Spinal cord (tissue), 10 donors: Measurements from ENCODE around the gene SCGB1A1. TPM values are rescaled to one million over a fixed set of nuclear protein-coding genes. Genes with fewer than 3 reads are reported as not detected.
A peak's percentile ranks its signal among the peaks of the same experiment; 100 is the strongest.

ENCODE experiments used
- DNase-seq, 6 donors: peaks; one replicate each; pipeline versions ENCODE4 v3.0.0 to v3.0.0-alpha.2; 2013 to 2015; ENCODE audit warnings: low spot score in 6 of 6, low read depth in 4 of 6
- H3K27ac ChIP-seq: one replicate; pipeline ENCODE4 v1.5.1; 2013; ENCODE audit warnings: low read depth, low read length, control low read depth
- H3K27me3 ChIP-seq: one replicate; pipeline ENCODE4 v1.6.1; 2013; ENCODE audit warnings: low read length; ENCODE audit not compliant: control insufficient read depth, insufficient read depth
- H3K36me3 ChIP-seq: one replicate; pipeline ENCODE4 v1.6.1; 2013; ENCODE audit warnings: low read length; ENCODE audit not compliant: control insufficient read depth, insufficient read depth
- H3K4me1 ChIP-seq: one replicate; pipeline ENCODE4 v1.6.1; 2013; ENCODE audit warnings: low read length; ENCODE audit not compliant: control insufficient read depth, insufficient read depth
- H3K4me3 ChIP-seq: one replicate; pipeline ENCODE4 v1.5.1; 2013; ENCODE audit warnings: low read depth, low read length, control low read depth
- H3K9me3 ChIP-seq: one replicate; pipeline ENCODE4 v1.6.1; 2013; ENCODE audit warnings: low read length; ENCODE audit not compliant: control insufficient read depth, insufficient read depth
- WGBS: methylation state at CpG from one replicate; pipeline ENCODE4 v1.1.5; 2013; ENCODE audit warnings: missing lambda C conversion rate; ENCODE audit not compliant: insufficient coverage; 5-methylcytosine and 5-hydroxymethylcytosine counted together
- polyA plus RNA-seq, 2 donors: library from polyadenylated mRNA; unstranded; fragments of 120-200 nt; gene quantifications; one replicate each; pipeline ENCODE4 v1.2.1, GENCODE V29; 2013; ENCODE audit not compliant: insufficient read length in 2 of 2
- total RNA-seq, 2 donors: library from RNA; depleted of rRNA in 1 of 2; stranded (reverse); fragments of 120-200 nt in 1 of 2; fragments of >200 nt in 1 of 2; gene quantifications; one replicate each; pipeline versions ENCODE4 v1.2.3 to v1.2.4, GENCODE V29; 2013 to 2014
- donor health status: healthy.

SCGB1A1 gene
- total and polyA plus RNA-seq, 4 donors: 0.69 TPM; not detected in 3

- Histone ChIP-seq H3K9me3 (no peaks in the 10 kb centered on the region), H3K36me3 (no peaks in the 10 kb centered on the region), H3K4me3 (no peak overlapping the region), H3K4me1 (peaks cover 25% of the 10 kb centered on the region), H3K27ac (no peak overlapping the region), H3K27me3 (no peaks in the 10 kb centered on the region)
- 43% methylated on average over 6 of the region's 12 CpGs for WGBS
- no peak for DNase-seq
These were observed 2.2 kb upstream of the SCGB1A1 start for GRCh38 chr11:62416596-62416995.

DNA sequence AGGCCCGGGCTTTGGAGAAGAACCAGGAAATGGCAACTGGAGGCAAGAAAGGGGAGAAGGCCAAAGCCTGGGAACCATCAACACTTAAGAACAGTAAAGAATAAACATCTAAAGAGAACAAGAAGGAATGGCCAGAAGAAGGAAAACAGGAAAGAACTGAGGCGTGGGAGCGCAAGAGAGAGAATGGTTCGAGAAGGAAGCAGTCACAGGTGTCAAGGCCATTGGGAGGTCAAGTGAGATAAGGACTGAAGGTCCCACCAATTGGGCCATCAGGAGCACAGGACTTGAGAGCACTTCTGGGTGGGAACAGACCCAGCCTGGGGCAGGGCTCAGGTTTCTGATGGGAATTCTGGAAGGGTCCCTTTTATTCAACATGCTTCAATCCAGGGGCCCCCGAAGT is 697 bp upstream of the SCGB1A1 start:
- DNase-seq: no peak
- Histone ChIP-seq H3K36me3 (no peaks in the 10 kb centered on the region), H3K27me3 (no peaks in the 10 kb centered on the region), H3K4me3 (no peak overlapping the region), H3K27ac (no peak overlapping the region), H3K4me1 (peaks cover 20% of the 10 kb centered on the region), H3K9me3 (no peaks in the 10 kb centered on the region)
- 89% methylated on average over 4 of the region's 5 CpGs for WGBS

DNA sequence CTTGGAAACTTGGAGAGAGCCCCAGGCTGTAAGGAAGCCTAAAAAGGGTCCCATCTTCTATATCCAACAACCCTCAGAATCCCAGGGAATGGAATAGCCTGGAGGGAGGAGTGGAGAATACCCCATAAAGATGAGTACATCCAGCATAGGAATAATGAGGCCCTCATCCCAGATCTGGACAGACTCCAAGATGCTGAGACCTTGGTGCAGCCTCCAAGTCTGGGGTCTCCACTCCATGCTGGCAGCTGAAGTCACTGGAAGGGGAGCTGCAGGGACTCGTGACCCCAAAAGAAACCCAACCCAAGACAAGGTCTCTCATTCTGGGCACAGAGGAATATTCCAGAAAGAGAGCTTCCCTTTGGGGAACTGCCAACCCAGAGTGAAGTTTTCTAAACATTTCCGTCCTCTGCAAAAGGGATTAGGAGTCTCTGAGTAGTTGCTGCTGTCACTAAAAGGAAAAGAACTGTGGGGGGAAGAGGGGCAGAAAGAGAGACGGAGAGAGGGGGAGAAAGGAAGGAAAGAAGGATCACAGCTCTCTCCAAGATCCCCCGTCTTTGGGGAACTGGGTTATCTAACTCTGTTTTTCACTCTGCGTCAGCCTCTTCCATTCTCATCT is 589 bp downstream of the SCGB1A1 start:
- no peaks in the 10 kb centered on the region for H3K36me3 ChIP-seq
- H3K27ac ChIP-seq: peak overlapping the region; percentile 68
- H3K4me1 ChIP-seq: peaks cover 19% of the 10 kb centered on the region
- no peak for DNase-seq
- H3K27me3 ChIP-seq: no peaks in the 10 kb centered on the region
- 51% methylated on average over 3 of the region's 5 CpGs for WGBS
- H3K4me3 ChIP-seq: no peak overlapping the region
- H3K9me3 ChIP-seq: no peaks in the 10 kb centered on the region

DNA sequence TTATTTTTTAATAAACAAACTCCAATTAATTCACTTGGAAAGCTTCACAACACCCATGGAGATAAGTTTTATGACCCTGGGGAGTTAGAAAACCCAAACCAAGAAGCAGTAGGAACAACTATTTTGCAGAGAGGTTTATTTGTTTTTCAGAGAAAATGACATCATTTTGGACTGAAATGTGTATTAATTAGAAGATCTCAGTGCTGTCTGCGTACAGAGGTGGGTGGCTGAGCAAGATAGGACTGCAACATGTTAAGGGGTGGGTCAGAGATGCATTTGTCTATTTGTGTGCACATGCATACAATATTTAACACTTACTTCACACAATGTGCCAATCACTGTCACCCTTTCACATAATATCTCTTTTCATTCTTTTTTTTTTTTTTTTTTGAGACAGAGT is 1.1 kb downstream of the SCGB1A1 start:
- no peaks in the 10 kb centered on the region for H3K27me3 ChIP-seq

DNA sequence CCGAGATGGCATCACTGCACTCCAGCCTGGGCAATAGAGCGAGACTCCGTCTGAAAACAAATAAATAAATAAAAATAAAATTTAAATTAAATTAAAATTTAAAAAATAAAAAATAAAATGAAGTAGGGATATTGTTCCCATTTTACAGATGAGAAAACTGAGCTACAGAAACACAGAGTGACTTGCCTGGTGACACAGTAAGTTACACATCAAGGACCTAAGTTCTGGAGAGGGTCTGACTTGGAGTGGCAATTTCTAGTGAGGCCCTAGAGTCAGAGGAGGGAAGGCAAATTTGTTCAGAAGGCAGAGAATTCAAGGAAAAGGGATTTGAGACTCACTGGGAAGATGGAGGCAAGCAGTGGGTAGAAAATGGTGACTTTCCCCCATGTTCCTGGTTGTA is 2.0 kb downstream of the SCGB1A1 start:
- no peak for DNase-seq
- no peaks in the 10 kb centered on the region for H3K27me3 ChIP-seq
- H3K36me3 ChIP-seq: no peaks in the 10 kb centered on the region
- no peak overlapping the region for H3K27ac ChIP-seq
- peaks cover 24% of the 10 kb centered on the region for H3K4me1 ChIP-seq
- no peak overlapping the region for H3K4me3 ChIP-seq
- no CpG with 5 or more reads among the region's 3 CpGs for WGBS
- H3K9me3 ChIP-seq: no peaks in the 10 kb centered on the region

More for the DNA sequence above, 1.1 kb downstream of the SCGB1A1 start:
- H3K4me1 ChIP-seq: peaks cover 24% of the 10 kb centered on the region
- DNase-seq: peak in 1 of 6 donors; percentile 58
- peak overlapping the region; percentile 68 for H3K27ac ChIP-seq
- WGBS: no CpG with 5 or more reads among the region's 1 CpG
- H3K9me3 ChIP-seq: no peaks in the 10 kb centered on the region
- H3K36me3 ChIP-seq: no peaks in the 10 kb centered on the region
- H3K4me3 ChIP-seq: no peak overlapping the region

GRCh38 chr11:62421996-62422395 is 3.2 kb downstream of the SCGB1A1 start:
- peaks cover 29% of the 10 kb centered on the region for H3K4me1 ChIP-seq
- WGBS: 69% methylated on average over 7 of the region's 7 CpGs

DNA sequence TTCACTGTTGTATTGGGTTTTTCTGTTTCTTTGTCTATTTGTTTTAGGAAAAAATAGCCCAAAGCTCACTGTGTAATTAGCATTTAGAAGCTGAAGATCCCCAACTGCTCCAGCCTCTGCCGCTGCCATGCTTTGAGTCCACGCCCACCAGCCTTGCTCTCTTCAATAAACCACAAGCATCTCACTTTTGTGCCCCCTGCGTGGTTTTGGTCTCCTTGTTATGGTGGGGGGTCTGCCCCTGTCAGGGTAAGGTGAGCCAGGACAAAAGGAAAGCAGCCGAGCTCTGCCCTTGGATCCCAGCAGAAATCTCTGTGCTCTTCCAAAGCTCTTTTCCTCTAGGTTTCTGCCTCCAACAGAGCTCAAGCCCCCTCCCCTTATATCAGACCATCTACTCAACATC is 4.2 kb downstream of the SCGB1A1 start:
- WGBS: 70% methylated on average over 1 of the region's 4 CpGs
- H3K27ac ChIP-seq: no peak overlapping the region
- H3K4me3 ChIP-seq: no peak overlapping the region
- no peaks in the 10 kb centered on the region for H3K36me3 ChIP-seq
- no peak for DNase-seq
- H3K4me1 ChIP-seq: peaks cover 29% of the 10 kb centered on the region
- H3K27me3 ChIP-seq: no peaks in the 10 kb centered on the region
- H3K9me3 ChIP-seq: no peaks in the 10 kb centered on the region

More at GRCh38 chr11:62421996-62422395, 3.2 kb downstream of the SCGB1A1 start:
- H3K9me3 ChIP-seq: no peaks in the 10 kb centered on the region
- DNase-seq: no peak
- no peak overlapping the region for H3K4me3 ChIP-seq
- no peaks in the 10 kb centered on the region for H3K27me3 ChIP-seq
- no peak overlapping the region for H3K27ac ChIP-seq
- H3K36me3 ChIP-seq: no peaks in the 10 kb centered on the region

GRCh38 chr11:62427630-62428233 is 8.9 kb downstream of the SCGB1A1 start:
- WGBS: 81% methylated on average over 5 of the region's 6 CpGs
- H3K27me3 ChIP-seq: no peaks in the 10 kb centered on the region
- H3K4me1 ChIP-seq: peaks cover 17% of the 10 kb centered on the region
- no peak overlapping the region for H3K4me3 ChIP-seq
- no peaks in the 10 kb centered on the region for H3K36me3 ChIP-seq
- no peaks in the 10 kb centered on the region for H3K9me3 ChIP-seq
- H3K27ac ChIP-seq: no peak overlapping the region
- DNase-seq: no peak

GRCh38 chr11:62428871-62429560 is 10.2 kb downstream of the SCGB1A1 start:
- Histone ChIP-seq H3K9me3 (no peaks in the 10 kb centered on the region), H3K4me1 (peaks cover 27% of the 10 kb centered on the region), H3K27me3 (no peaks in the 10 kb centered on the region), H3K27ac (no peak overlapping the region), H3K4me3 (no peak overlapping the region), H3K36me3 (no peaks in the 10 kb centered on the region)
- DNase-seq: no peak
- 75% methylated on average over 7 of the region's 8 CpGs for WGBS

- Histone ChIP-seq H3K4me3 (no peak overlapping the region), H3K36me3 (no peaks in the 10 kb centered on the region), H3K27ac (no peak overlapping the region), H3K4me1 (peaks cover 27% of the 10 kb centered on the region), H3K27me3 (no peaks in the 10 kb centered on the region), H3K9me3 (no peaks in the 10 kb centered on the region)
- no peak for DNase-seq
- WGBS: 60% methylated on average over 3 of the region's 3 CpGs
These were observed 11.6 kb downstream of the SCGB1A1 start for GRCh38 chr11:62430425-62430824.
